SKM-1 (cell line): ENCODE results near the gene USP2.

Experiments used
- DNase-seq: peaks from one replicate; lab custom pipeline; 2025; ENCODE audit not compliant: unreplicated experiment; lab: John Stamatoyannopoulos, UW

Gene USP2

GRCh38 chr11:119363851-119364590 is 17.5 kb downstream of the USP2 start:
- DNase-seq: peak; percentile 24

GRCh38 chr11:119363081-119363850 is 18.2 kb downstream of the USP2 start:
- no peak for DNase-seq

GRCh38 chr11:119362741-119363080 is 18.8 kb downstream of the USP2 start:
- DNase-seq: no peak

- no peak for DNase-seq
These were observed 19.4 kb downstream of the USP2 start for GRCh38 chr11:119361941-119362725.

GRCh38 chr11:119361056-119361787 is 20.3 kb downstream of the USP2 start:
- no peak for DNase-seq

GRCh38 chr11:119359365-119360214 is 21.9 kb downstream of the USP2 start:
- DNase-seq: no peak

GRCh38 chr11:119357074-119357473 is 24.4 kb downstream of the USP2 start:
- DNase-seq: no peak

- no peak for DNase-seq
These were observed 25.0 kb downstream of the USP2 start for GRCh38 chr11:119356349-119357031.

- DNase-seq: no peak
These were observed 26.2 kb downstream of the USP2 start for GRCh38 chr11:119355091-119355843.

- no peak for DNase-seq
These were observed 28.6 kb downstream of the USP2 start for GRCh38 chr11:119352857-119353260.

GRCh38 chr11:119351232-119351631 is 30.3 kb downstream of the USP2 start:
- no peak for DNase-seq

- no peak for DNase-seq
These were observed 31.2 kb downstream of the USP2 start for GRCh38 chr11:119350302-119350701.

- no peak for DNase-seq
These were observed 33.4 kb downstream of the USP2 start for GRCh38 chr11:119347940-119348605.

- DNase-seq: no peak
These were observed 34.2 kb downstream of the USP2 start for GRCh38 chr11:119347242-119347641.

GRCh38 chr11:119346605-119347004 is 34.9 kb downstream of the USP2 start, which contains the start of gene MFRP:
TSS of gene MFRP (minus strand) at chr11:119346705. CDS start at chr11:119346513, 192 bp downstream.
- no peak for DNase-seq

- DNase-seq: no peak
These were observed 35.8 kb downstream of the USP2 start for GRCh38 chr11:119345685-119346084.

GRCh38 chr11:119344291-119345010 is 37.0 kb downstream of the USP2 start:
- DNase-seq: no peak

GRCh38 chr11:119343726-119344125 is 37.8 kb downstream of the USP2 start:
- no peak for DNase-seq
